Measurements from ENCODE around the gene MFSD2A. TPM values are rescaled to one million over a fixed set of nuclear protein-coding genes. Genes with fewer than 3 reads are reported as not detected.

Gene MFSD2A
- total RNA-seq, 1 donor from 2014 or later: 0.81 TPM

- no peak for DNase-seq (ENCODE audit: extremely low spot score, unreplicated experiment)
- H3K4me1 Mint-ChIP-seq (ENCODE audit: unreplicated experiment): no peaks in the 10 kb centered on the region
- H3K27ac Mint-ChIP-seq (ENCODE audit: unreplicated experiment): no peak overlapping the region
- TF ChIP-seq CTCF (IDR thresholded peaks at IDR 0.05): no peak
- peaks cover 27% of the 10 kb centered on the region for H3K27me3 Mint-ChIP-seq (ENCODE audit: unreplicated experiment)
- H3K36me3 Mint-ChIP-seq (ENCODE audit: unreplicated experiment): no peaks in the 10 kb centered on the region
- H3K4me3 Mint-ChIP-seq (ENCODE audit: unreplicated experiment): no peak overlapping the region
- no peaks in the 10 kb centered on the region for H3K9me3 Mint-ChIP-seq (ENCODE audit: unreplicated experiment)
Observed at GRCh38 chr1:39915499-39916129, 39.3 kb upstream of the MFSD2A start.

DNA sequence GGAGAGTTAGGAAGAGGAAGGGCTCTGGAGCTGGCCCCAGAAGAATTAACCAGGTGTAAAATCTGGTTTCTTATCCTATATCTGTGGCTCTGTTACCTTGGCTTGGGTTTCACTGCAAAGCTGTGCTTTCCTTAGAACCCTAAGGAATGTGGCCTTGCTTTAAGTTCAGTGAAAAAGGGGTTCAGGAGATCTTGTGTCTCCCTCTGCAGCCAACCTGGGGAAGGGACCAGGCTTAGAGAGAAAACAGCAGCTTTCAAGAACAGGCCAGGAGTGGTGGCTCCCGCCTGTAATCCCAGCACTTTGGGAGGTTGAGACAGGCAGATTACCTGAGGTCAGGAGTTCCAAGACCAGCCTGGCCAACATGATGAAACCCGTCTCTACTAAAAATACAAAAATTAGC is 37.1 kb upstream of the MFSD2A start:
- Mint-ChIP-seq H3K4me3 (ENCODE audit: unreplicated experiment) (no peak overlapping the region), H3K4me1 (ENCODE audit: unreplicated experiment) (peaks cover 3% of the 10 kb centered on the region), H3K36me3 (ENCODE audit: unreplicated experiment) (no peaks in the 10 kb centered on the region), H3K27ac (ENCODE audit: unreplicated experiment) (no peak overlapping the region), H3K27me3 (ENCODE audit: unreplicated experiment) (peaks cover 36% of the 10 kb centered on the region), H3K9me3 (ENCODE audit: unreplicated experiment) (no peaks in the 10 kb centered on the region)
- TF ChIP-seq CTCF (IDR thresholded peaks at IDR 0.05): no peak
- DNase-seq (ENCODE audit: extremely low spot score, unreplicated experiment): no peak

DNA sequence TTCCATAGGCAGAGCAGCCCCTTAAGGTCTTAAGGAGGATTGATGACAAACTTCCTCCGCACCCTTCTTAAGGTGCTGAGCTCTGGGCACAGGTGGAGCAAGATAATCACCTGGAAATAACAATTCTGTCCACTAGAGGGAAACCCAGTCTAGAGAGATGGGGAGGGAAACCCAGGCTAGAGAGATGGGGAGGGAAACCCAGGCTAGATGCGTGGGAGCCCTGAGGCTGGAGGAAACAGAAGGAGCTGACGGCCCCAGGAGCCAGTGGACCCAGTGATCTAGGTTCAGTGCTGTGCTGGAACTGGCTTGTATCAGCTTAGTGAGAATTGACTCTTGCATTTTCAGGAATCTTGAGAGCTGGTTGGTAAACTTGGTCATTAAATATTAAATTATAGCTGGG is 35.4 kb upstream of the MFSD2A start:
- peak; percentile 50 for TF ChIP-seq CTCF (IDR thresholded peaks at IDR 0.05)
- no peak overlapping the region for H3K4me3 Mint-ChIP-seq (ENCODE audit: unreplicated experiment)
- H3K27me3 Mint-ChIP-seq (ENCODE audit: unreplicated experiment): peaks cover 40% of the 10 kb centered on the region
- no peak overlapping the region for H3K27ac Mint-ChIP-seq (ENCODE audit: unreplicated experiment)
- DNase-seq (ENCODE audit: extremely low spot score, unreplicated experiment): no peak
- peaks cover 3% of the 10 kb centered on the region for H3K4me1 Mint-ChIP-seq (ENCODE audit: unreplicated experiment)
- H3K9me3 Mint-ChIP-seq (ENCODE audit: unreplicated experiment): no peaks in the 10 kb centered on the region
- no peaks in the 10 kb centered on the region for H3K36me3 Mint-ChIP-seq (ENCODE audit: unreplicated experiment)

- no peaks in the 10 kb centered on the region for H3K9me3 Mint-ChIP-seq (ENCODE audit: unreplicated experiment)
- no peaks in the 10 kb centered on the region for H3K36me3 Mint-ChIP-seq (ENCODE audit: unreplicated experiment)
- no peak for DNase-seq (ENCODE audit: extremely low spot score, unreplicated experiment)
- H3K4me3 Mint-ChIP-seq (ENCODE audit: unreplicated experiment): no peak overlapping the region
- H3K27ac Mint-ChIP-seq (ENCODE audit: unreplicated experiment): no peak overlapping the region
- TF ChIP-seq CTCF (IDR thresholded peaks at IDR 0.05): no peak
- peaks cover 39% of the 10 kb centered on the region for H3K27me3 Mint-ChIP-seq (ENCODE audit: unreplicated experiment)
- peaks cover 3% of the 10 kb centered on the region for H3K4me1 Mint-ChIP-seq (ENCODE audit: unreplicated experiment)
Observed at GRCh38 chr1:39922251-39922688, 32.7 kb upstream of the MFSD2A start.

- no peak for TF ChIP-seq CTCF (IDR thresholded peaks at IDR 0.05)
- Mint-ChIP-seq H3K9me3 (ENCODE audit: unreplicated experiment) (no peaks in the 10 kb centered on the region), H3K4me1 (ENCODE audit: unreplicated experiment) (peaks cover 3% of the 10 kb centered on the region), H3K27ac (ENCODE audit: unreplicated experiment) (no peak overlapping the region), H3K27me3 (ENCODE audit: unreplicated experiment) (peaks cover 29% of the 10 kb centered on the region), H3K4me3 (ENCODE audit: unreplicated experiment) (no peak overlapping the region), H3K36me3 (ENCODE audit: unreplicated experiment) (no peaks in the 10 kb centered on the region)
- DNase-seq (ENCODE audit: extremely low spot score, unreplicated experiment): no peak
Observed at GRCh38 chr1:39925721-39926342, 29.1 kb upstream of the MFSD2A start.
